A549 (cell line): ENCODE results near the gene ZP2.

Experiments used
- CTCF ChIP-seq: fragments of >200 bp; sonication (Bioruptor Twin); formaldehyde crosslinking; IDR thresholded peaks from 3 replicates; pipeline ENCODE4 v1.5.1; 2016
- MYC ChIP-seq: IDR thresholded peaks from 2 replicates; pipeline ENCODE4 v1.6.1; 2012; ENCODE audit warnings: mild to moderate bottlenecking, inconsistent platforms, low read length, improper control_type of control experiment, borderline replicate concordance
- RAD21 ChIP-seq, 2 experiments: fragments of >200 bp in 1 of 2; sonication (Bioruptor Twin) in 1 of 2; formaldehyde crosslinking in 1 of 2; IDR thresholded peaks in 1 of 2; conservative IDR thresholded peaks in 1 of 2; 2 replicates in 1 of 2; 3 replicates in 1 of 2; pipeline ENCODE4 v1.6.1; 2012 to 2018; ENCODE audit warnings: inconsistent platforms in 1 of 2
- REST ChIP-seq: fragments of 200-600 bp; sonication (generic); IDR thresholded peaks from 2 replicates; pipeline ENCODE4 v1.6.1; 2016; ENCODE audit warnings: antibody characterized with exemption, mild to moderate bottlenecking, moderate library complexity

- TF ChIP-seq CTCF (no peak), REST (no peak), MYC (no peak), RAD21 (conservative IDR thresholded peaks at IDR 0.05 in 1 of 2, IDR thresholded peaks at IDR 0.05 in 1 of 2) (no peak)
Measured at GRCh38 chr16:21175397-21175796, 36.0 kb downstream of the ZP2 start.
